ENCODE data around the gene SRPK2.
A peak's percentile ranks its signal among the peaks of the same experiment; 100 is the strongest.
"Not testable (repeated sequence)": the region's sequence is repeated elsewhere in the genome, so short reads cannot be mapped to it uniquely, and the experiment has no call there.

SRPK2 gene

GRCh38 chr7:105388356-105389087, at the start of gene SRPK2:
SRPK2 (minus strand) TSS chr7:105388921.
- peak in 1 of 2 experiments; percentile 50 for DNase-seq

GRCh38 chr7:105438254-105438653, 49.5 kb upstream of the SRPK2 start:
- no peak for DNase-seq

GRCh38 chr7:105437356-105437755, 48.6 kb upstream of the SRPK2 start:
- DNase-seq = not testable (repeated sequence)

- DNase-seq = peak; percentile 42 to 47
These were observed 41.3 kb upstream of the SRPK2 start for GRCh38 chr7:105429746-105430612.

GRCh38 chr7:105426606-105427146, 38.0 kb upstream of the SRPK2 start:
- no peak for DNase-seq

- DNase-seq = no peak
These were observed 35.3 kb upstream of the SRPK2 start for GRCh38 chr7:105423987-105424386.

- peak; percentile 34 to 41 for DNase-seq
These were observed 25.2 kb upstream of the SRPK2 start for GRCh38 chr7:105413887-105414437.

GRCh38 chr7:105410774-105411173, 22.1 kb upstream of the SRPK2 start:
- DNase-seq = not testable (repeated sequence)

- not testable (repeated sequence) for DNase-seq
These were observed 21.1 kb upstream of the SRPK2 start for GRCh38 chr7:105409775-105410174.

GRCh38 chr7:105408791-105409410, 20.2 kb upstream of the SRPK2 start:
- DNase-seq = no peak

- DNase-seq = no peak
These were observed 14.4 kb upstream of the SRPK2 start for GRCh38 chr7:105403128-105403527.

- DNase-seq = no peak
These were observed 13.7 kb upstream of the SRPK2 start for GRCh38 chr7:105402221-105403095.

GRCh38 chr7:105399043-105399725, 10.5 kb upstream of the SRPK2 start:
- DNase-seq = peak; percentile 26 to 49

- no peak for DNase-seq
These were observed 7.8 kb upstream of the SRPK2 start for GRCh38 chr7:105396566-105396965.

- DNase-seq = no peak
These were observed 2.7 kb upstream of the SRPK2 start for GRCh38 chr7:105391429-105391828.

GRCh38 chr7:105389889-105390288, 1.2 kb upstream of the SRPK2 start:
- DNase-seq = no peak

- peak; percentile 53 to 71 for DNase-seq
These were observed 448 bp upstream of the SRPK2 start for GRCh38 chr7:105389088-105389650.

GRCh38 chr7:105387508-105388355, 989 bp downstream of the SRPK2 start:
- DNase-seq = peak; percentile 38 to 54

- no peak for DNase-seq
These were observed 10.8 kb downstream of the SRPK2 start for GRCh38 chr7:105377903-105378302.

Data from Kasumi-1 (cell line).